GM18858 (cell line): ENCODE measurements around the gene KRTAP12-4.
"Not testable (repeated sequence)": the region's sequence is repeated elsewhere in the genome, so short reads cannot be mapped to it uniquely, and the experiment has no call there.

Experiments used
- ATAC-seq: cut with Tn5 transposase; IDR thresholded peaks from one replicate; pipeline ENCODE4 v1.9.1; 2021; ENCODE audit not compliant: unreplicated experiment

Gene KRTAP12-4

DNA sequence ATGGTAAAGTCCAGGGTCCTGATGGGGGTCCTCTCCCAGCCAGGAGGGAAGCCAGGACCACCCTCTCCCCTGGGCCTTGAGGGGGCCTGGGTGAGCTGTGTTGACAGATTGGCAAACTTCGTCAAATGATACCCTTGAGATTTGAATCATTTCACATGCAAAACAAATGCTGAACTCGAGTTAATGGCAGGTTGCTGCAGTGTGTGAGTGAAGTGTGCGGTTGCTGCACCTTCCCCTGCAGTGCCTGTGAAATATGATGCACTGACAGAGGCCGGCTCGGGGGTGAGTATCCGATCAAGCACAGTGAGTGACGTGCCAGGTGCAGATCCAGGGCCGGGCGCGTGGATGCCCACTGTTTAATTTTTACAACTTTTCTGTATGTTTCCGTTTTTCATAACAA is 33.2 kb upstream of the KRTAP12-4 start:
- ATAC-seq, result no peak

DNA sequence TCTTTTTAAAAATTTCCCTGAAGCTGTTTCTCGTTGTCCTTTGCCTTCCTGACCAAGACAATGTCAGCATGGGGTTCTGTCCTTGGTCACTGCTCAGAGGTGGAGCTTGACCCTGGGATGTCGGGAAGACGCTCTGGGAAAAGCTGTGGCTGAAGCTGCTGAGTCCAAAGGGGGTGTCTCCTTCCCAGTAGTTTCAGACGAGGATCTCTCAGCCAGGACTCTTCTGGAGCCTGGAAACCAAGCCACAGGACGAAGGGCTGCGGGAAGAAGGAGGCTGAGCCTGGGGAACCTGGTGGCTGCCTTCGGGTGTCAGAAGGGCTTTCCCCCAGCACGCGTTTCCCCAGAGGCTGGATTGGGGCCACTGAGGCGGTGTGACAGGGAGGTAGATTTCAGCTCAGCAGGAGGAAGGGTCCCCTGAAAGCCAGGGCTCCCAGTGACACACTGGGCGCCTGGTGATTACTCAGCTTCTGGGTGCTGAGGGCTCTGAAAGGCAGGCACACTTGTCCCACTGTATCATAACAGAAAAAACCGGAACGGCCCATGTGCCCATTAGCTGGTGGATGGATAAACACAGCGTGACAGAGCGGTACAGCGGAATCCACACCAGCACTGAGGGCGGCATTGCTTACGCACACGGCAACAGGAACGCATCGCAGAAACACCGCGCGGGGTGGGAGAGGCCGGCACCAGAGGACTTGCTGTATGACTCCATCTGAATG is 32.5 kb upstream of the KRTAP12-4 start:
- ATAC-seq, result no peak

DNA sequence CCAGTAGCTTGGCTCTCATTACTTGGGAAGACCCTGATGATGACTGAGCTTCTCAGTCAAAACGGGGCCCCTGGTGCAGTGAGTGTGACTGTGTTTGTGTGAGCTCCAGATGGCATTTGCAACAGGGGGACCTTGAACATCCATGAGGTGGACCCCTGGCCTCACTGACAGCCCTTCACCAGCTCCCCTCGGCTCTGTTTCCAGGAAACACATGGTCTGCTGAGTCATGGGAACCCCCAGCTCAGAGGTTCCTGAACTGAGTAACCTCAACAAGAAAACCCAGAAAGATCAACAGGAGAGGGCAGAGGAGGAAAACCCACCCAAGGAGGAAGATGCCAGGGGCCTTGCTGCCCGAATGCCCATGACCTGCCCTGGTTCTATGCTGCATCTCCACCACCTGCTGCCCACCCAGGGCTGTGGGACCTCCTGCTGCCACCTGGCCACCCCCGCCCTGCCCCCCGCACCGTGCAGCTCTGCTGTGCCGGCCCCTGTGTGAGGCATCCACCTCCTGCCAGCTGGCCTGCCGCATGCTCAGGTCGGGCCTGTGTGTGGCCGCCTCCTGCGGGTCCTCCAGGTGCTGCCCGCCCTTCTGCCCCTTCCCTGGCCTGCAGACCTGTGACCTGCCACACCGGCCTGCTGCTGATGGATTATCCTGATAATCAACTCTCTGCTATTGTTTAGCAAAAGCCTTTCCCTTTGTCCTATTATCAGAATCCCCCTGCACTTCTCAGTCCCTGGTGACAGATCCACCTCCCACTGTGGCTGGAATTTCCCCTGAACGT is 31.7 kb upstream of the KRTAP12-4 start:
- ATAC-seq, result no peak

DNA sequence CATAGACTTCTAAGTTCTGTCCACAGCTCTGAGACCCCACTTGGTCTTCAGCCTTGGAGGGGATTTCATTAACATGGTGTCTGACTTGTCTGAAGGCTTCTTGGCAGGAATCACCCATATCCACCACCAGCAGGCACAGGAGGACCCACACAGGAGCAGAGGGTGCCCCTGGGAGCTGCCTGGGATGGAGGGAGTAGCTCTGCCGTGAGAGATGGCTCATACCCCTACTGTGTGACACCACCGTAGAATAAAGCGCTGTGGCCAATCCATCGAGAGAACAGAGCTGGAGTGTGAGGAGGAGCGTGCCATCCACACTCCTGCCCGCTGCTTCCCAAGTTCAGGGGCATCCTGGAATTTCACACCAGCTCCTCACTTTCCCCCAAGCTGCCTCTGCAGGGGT is 30.6 kb upstream of the KRTAP12-4 start:
- not testable (repeated sequence) for ATAC-seq

DNA sequence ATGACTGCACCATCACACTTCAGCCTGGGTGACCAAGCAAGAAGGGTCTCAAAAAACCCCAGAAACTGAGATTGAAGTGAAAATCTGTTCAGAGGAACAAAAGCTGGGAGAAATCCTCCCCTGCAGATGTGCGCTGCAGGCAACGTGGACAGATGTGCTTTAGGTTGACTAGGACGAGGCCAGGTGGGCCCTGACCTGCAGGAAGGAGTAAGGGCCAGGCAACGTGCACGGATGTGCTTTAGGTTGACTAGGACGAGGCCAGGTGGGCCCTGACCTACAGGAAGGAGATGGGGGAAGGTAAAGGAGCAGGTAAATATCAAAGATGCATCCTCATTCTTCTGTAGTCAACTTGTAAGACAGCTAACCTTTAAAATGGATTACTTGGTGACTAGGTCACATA is 30.0 kb upstream of the KRTAP12-4 start:
- ATAC-seq, result no peak

DNA sequence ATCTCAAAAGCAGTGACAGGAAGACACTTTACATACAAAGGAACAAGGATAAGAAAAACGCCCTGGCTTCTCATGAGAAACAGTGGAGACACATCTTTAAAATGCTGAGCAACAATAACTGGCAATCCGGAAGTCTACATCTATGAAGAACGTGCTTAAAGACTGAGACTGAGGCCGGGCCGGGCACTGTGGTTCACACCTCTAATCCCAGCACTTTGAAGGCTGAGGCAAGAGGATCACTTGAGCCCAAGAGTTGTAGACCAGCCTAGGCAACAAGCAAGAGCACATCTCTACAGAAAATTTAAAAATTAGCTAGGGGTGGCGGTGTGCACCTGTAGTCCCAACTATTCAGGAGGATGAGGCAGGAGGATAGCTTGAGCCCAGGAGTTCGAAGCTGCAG is 29.6 kb upstream of the KRTAP12-4 start:
- no peak for ATAC-seq

DNA sequence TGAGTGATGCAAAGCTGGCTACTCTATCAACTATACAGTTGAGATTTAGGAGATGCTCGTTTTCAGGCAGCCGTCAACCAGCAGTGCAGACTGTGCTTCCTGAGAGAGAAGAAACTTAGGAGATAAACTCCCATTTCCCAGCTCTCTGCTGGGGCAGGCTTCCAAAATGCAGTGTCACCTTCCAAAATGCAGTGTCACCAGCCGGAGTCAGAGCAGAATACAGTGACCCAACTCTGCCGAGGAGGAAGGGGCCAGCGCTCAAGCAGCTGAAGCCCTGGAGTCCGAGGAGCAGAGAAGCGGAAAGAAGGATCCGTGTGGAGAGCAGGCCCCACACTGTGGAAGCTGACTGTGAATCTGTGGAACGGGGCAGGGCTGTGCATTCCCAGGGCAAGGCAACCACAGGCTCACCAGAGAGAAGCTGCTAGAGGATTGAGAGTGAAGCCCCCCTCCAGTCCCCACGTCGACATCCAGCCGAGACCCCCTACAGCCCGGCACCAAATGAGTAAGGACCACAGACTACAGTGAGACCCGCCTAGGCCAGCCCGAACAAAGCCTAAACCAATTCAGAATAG is 28.2 kb upstream of the KRTAP12-4 start:
- no peak for ATAC-seq

DNA sequence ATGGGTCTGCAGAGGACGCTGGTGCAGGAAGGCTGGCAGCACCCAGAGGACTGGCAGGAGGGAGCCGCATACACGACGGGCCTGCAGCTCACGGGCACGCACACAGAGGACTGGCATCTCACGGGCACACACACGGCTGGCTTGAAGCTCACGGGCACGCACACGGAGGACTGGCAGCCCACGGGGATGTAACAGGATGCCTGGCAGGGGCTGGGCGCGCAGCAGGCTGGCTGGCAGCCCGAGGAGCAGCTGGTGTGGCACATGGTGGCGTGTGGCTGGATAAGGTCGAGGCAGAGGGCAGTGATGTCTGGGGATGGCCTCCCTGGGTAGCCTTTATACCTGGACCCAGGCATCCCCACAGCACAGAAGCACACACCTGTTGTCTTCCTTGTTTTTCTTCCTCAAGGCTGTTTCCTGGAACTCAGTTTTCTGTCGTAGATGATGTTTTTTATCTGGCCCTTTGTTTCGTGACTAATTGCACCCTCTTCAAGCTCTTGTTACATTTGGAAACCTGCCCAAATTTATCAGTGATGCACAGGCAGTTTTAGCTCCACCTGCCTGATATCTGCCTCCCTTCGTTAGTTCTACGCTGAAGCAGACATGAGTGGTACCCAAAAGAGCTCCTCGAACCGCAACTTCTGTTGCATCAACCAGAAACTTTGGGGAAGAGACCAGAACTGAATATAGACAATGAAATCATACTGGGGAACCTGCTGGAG is 27.6 kb upstream of the KRTAP12-4 start, which contains the start of gene KRTAP12-1:
TSS of gene KRTAP12-1 (minus strand) at position 303 of the 719 bp plus-strand sequence. CDS start at position 263, 40 bp downstream.
- ATAC-seq, result no peak

DNA sequence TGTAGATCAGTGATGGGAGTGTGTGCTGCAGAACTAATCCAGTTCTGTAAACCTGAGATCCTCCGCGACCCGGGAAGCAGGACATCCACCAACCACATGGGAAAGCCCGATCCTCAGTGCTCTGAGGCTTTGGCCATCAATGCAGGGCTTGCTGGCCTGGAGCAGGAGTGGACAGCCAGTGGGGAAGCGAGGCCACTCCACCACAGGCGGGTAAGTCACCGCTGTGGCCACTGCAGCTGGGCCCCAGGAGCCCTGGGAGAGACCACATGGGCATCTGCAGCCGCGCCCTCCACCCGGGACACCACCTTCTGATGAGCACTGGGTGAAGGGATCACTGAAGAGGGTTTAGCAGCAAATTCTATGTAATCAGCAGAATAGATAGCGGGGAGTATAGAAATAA is 26.7 kb upstream of the KRTAP12-4 start:
- no peak for ATAC-seq

DNA sequence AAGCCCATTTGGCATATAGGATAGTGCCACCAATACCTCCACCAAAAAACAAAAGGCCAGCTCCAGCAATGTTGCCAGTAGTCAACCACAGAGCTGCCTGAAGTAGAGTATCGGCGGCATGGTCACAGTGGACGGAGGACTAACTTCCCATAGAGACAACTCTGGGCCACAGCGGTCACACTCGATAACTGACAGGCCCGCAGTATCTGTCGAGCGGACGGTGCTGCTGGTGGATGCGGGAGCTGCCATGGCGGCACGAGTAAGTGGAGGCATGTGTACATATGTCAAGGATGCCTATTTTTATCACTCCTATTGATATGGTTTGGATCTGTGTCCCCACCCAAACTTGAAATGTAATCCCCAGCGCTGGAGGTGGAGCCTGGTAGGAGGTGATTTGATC is 23.4 kb upstream of the KRTAP12-4 start:
- no peak for ATAC-seq

DNA sequence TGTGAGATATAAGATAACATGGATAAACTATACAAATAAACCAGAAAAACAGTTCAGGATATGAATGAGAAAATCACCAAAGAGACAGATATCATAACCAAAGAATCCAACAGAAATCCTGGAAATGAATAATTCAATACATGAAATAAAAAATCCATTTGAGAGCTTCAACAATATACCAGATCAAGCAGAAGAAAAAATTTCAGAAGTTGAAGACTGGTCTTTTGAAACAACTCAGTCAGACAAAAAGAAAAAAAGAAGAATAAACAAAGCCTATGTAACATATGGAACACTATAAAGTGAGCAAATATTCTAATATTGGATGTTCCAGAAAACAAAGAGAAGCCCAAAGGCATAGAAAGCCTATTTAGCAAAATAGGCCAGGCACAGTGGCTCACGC is 17.5 kb upstream of the KRTAP12-4 start:
- no peak for ATAC-seq

DNA sequence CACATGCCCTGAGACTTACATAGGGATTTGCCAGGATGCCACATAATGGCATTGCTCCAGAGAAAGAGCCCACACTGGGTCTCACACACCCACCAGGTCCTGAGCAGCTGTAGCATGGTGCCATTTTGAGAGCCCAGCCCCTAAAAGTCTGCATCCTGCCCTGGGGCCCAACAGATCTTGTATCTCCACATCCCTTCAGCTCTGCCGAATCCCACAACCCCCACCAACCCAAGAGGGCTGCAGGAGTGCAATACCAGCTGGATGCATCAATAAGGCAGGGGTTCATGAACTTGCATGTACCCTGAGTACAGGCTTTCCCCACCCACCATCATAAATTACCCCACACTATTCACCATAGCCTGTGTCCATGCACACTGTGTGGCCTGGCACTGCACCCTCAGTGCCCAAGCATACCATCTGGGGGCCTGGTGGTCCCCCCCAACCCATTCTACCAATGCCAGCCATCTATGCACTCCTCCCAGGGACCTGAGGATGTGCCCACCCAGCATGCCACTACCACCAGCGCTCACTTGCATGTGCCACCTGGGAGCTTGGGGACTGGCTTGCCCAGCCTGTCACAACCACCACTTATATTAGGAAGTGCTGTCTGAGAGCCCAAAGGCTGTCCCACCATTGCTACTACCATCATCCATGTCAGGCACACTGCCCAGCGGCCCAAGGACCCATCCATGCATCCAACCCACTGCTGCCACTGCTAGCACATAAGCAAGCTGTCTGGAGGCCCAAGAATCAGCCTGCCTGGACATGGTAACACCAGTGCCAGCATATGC is 16.4 kb upstream of the KRTAP12-4 start:
- no peak for ATAC-seq

DNA sequence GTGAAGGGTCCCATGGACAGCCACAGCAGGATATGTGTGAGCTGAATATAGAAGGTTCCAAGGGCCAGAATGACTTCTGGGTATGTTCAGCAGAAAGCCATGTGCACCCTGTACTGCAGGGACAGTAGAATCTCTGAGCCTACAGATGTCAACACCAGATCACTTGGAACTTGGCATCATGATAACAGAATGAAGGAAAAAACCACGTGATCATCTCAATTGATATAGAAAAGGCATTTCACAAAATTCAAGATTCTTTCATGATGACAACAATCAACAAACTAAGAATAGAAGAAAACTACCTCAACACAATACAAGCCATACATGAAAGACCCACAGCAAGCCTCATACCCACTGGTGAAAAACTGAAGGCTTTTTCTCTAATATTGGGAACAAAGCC is 13.2 kb upstream of the KRTAP12-4 start:
- no peak for ATAC-seq

DNA sequence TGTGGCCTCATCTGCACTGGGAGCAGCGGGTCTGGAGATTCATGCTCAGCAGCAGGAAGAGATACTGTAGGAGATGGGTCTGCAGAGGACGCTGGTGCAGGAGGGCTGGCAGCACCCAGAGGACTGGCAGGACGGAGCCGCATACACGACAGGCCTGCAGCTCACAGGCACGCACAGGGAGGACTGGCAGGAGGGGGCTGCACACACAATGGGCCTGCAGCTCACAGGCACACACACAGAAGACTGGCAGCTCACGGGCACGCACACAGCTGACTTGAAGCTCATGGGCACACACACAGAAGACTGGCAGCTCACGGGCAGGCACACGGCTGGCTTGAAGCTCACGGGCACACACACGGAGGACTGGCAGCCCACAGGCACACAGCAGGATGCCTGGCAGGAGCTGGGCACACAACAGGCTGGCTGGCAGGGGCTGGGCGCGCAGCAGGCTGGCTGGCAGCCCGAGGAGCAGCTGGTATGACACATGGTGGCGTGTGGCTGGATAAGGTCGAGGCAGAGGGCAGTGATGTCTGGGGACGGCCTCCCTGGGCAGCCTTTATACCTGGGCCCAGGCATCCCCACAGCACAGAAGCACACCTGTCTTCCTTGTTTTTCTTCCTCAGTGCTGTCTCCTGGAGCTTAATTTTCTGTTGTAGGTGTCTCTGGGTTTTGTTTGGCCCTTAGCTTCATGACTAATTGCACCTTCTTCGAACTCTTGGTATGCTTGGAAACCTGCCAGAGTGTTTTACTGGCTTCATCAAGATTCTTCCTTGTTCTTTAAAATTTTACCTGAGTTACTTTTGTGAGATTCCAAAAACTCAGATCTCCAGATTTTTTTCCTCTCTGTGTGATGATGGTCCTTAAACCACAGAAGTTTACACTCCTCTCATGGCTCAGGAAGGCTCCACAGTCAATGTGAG is 12.2 kb upstream of the KRTAP12-4 start, which contains the start of gene KRTAP12-2:
TSS of gene KRTAP12-2 (minus strand) at position 527 of the 920 bp plus-strand sequence. CDS start at position 486, 41 bp downstream.
- no peak for ATAC-seq

DNA sequence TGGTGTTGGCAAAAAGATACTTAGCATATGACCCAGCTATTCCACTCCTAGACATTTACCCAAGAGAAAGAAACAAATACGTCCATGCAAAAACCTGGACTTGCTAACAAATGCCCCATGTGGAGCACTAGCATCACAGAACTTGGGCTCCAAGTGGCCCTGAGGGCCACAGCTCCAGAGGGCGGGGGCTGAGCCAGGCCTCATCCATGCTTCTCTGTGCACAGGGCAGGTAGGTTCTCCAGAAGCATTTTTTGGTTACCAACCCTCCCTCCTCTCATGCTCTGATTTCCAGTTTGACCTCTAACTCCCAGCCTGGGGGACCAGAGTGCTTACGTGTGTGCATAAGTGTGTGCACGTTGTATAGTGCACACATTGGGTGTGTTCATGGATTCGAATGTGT is 10.2 kb upstream of the KRTAP12-4 start:
- no peak for ATAC-seq

DNA sequence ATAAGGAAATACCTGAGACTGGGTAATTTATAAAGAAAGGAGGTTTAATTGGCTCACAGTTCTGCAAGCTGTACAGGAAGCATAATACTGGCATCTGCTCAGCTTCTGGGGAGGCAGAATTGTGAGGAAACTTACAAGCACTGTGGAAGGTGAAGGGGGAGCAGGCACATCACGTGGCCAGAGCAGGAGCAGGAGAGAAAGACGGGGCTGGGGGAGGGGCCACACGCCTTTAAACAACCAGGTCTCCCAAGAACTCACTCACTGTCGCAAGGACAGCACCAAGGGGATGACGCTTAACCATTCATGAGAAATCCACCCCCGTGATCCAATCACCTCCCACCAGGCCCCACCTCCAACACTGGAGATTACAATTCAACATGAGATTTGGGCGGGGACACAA is 7.1 kb upstream of the KRTAP12-4 start:
- ATAC-seq, result not testable (repeated sequence)

DNA sequence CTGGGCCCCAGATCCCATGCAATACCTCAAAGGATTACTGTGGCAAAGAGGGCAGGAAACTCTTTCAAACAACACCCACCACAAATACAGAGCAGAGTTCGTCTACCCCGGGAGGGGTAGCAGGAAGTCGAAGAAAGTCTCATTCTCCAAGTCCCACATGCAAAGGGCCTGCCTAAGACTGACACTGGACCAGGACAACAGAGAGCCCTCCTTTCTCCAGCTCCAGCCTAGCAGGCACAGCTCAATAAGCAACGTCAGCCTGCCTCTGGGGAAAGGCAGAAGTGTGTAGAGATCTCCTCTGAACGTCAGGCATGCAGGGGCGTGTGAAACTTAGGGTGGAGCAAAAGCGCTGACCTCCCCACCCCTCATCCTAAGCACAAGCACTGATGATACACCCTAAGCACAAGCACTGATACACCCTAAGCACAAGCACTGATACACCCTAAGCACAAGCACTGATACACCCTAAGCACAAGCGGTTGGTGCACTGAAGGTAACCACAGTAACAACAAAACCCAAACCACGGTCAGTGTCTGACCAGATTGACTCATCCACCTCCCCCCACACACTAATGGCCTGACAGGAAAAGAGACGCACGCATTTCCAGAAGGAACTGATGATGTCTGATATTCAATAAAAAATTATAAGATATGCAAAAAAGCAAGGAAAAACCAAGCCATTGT is 4.6 kb upstream of the KRTAP12-4 start:
- ATAC-seq, result no peak

DNA sequence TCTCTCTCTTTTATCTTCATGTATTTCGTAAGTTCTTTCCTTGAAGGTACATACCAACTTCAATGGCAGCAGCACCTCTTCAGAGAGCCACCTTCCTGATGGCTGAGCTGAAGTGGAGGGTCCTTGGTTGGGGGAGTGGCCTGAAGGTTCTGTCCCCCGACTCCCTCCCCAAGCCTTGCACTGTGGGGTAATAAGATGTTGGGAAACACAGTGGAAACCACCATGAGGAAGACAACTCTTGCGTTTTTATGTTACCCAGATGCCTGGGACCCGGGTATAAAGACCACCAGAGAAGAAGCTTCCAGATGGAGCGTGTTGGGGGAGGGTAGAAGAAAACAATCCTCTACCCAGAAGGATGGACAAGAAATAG is 4.1 kb upstream of the KRTAP12-4 start:
- no peak for ATAC-seq
